Spleen (tissue), 11 donors: ENCODE measurements around the gene FAHD1. TPM values are rescaled to one million over a fixed set of nuclear protein-coding genes. Genes with fewer than 3 reads are reported as not detected.
"Not testable (repeated sequence)": the region's sequence is repeated elsewhere in the genome, so short reads cannot be mapped to it uniquely, and the experiment has no call there.

Experiments used
- DNase-seq: peaks from one replicate; pipeline ENCODE4 v3.0.0-alpha.2; 2020
- H3K27ac ChIP-seq, 8 donors: fragments of 200-600 bp; sonication (generic) in 7 of 8; 1 replicate in 4 of 8; 2 replicates in 4 of 8; pipeline versions ENCODE4 v1.5.0 to v1.8.0; 2016 to 2021; ENCODE audit warnings: inconsistent platforms in 4 of 8, mild to moderate bottlenecking in 4 of 8, moderate library complexity in 1 of 8
- H3K27me3 ChIP-seq, 7 donors: fragments of 200-600 bp; sonication (generic) in 6 of 7; replicated peaks in 1 of 7; 1 replicate in 4 of 7; 2 replicates in 3 of 7; pipeline versions ENCODE4 v1.5.0 to v1.8.0; 2016 to 2021; ENCODE audit warnings: inconsistent platforms in 3 of 7, mild to moderate bottlenecking in 1 of 7
- H3K36me3 ChIP-seq, 6 donors: fragments of 200-600 bp; sonication (generic) in 5 of 6; 1 replicate in 4 of 6; 2 replicates in 2 of 6; pipeline versions ENCODE4 v1.5.0 to v1.8.0; 2016 to 2021; ENCODE audit warnings: inconsistent platforms in 2 of 6
- H3K4me1 ChIP-seq, 6 donors: fragments of 200-600 bp; sonication (generic) in 5 of 6; 1 replicate in 3 of 6; 2 replicates in 3 of 6; pipeline versions ENCODE4 v1.5.0 to v1.8.0; 2016 to 2021; ENCODE audit warnings: inconsistent platforms in 3 of 6
- H3K4me3 ChIP-seq, 8 donors: fragments of 200-600 bp; sonication (generic) in 7 of 8; 1 replicate in 4 of 8; 2 replicates in 4 of 8; pipeline versions ENCODE4 v1.5.0 to v1.8.0; 2016 to 2021; ENCODE audit warnings: inconsistent platforms in 4 of 8, mild to moderate bottlenecking in 4 of 8, moderate library complexity in 2 of 8
- H3K9me3 ChIP-seq, 8 donors: fragments of 200-600 bp; sonication (generic) in 7 of 8; 1 replicate in 4 of 8; 2 replicates in 4 of 8; pipeline versions ENCODE4 v1.5.0 to v1.8.0; 2016 to 2021; ENCODE audit warnings: inconsistent platforms in 4 of 8
- POLR2A ChIP-seq, 3 donors: fragments of 450-650 bp; IDR thresholded peaks; one replicate each; pipeline ENCODE4 v1.5.1; 2017; ENCODE audit warnings: antibody characterized with exemption in 3 of 3, mild to moderate bottlenecking in 1 of 3
- POLR2AphosphoS5 ChIP-seq, 3 donors: sonication (generic); formaldehyde crosslinking; IDR thresholded peaks; one replicate each; pipeline ENCODE4 v1.5.1; 2017; ENCODE audit warnings: antibody characterized with exemption in 3 of 3
- WGBS, 5 donors: extraction: QIAGEN DNeasy Blood & Tissue Kit in 3 of 5; methylation state at CpG; one replicate each; pipeline versions ENCODE4 v1.1.5 to v1.1.7; 2013 to 2018; 5-methylcytosine and 5-hydroxymethylcytosine counted together
- intact Hi-C: fragments of 100-400 bp; cut with DNase I; formaldehyde crosslinking; loops from one replicate; pipeline ENCODE4 v1.15.0; 2023; ENCODE audit warnings: low total_unique reads
- polyA plus RNA-seq, 3 donors: library from polyadenylated mRNA; stranded (reverse); fragments of 200-250 nt; gene quantifications; one replicate each; pipeline ENCODE4 v1.2.1, GENCODE V29; 2013
- total RNA-seq, 7 donors: library from RNA; depleted of rRNA in 3 of 7; stranded (reverse); fragments of >200 nt in 3 of 7; fragmentation: NEBNext Ultra II Directional in 4 of 7; extraction: Animal tissue kit (Norgen Biotek cat#: 25700) in 4 of 7; gene quantifications; one replicate each; pipeline versions ENCODE4 v1.1.0 to v1.2.1, GENCODE V29; 2016 to 2021
- TF ChIP-seq, protein P1 (sequence below), 11 experiments: fragments of 200-600 bp in 7 of 11; fragments of 450-650 bp in 4 of 11; sonication (generic) in 4 of 11; IDR thresholded peaks in 8 of 11; conservative IDR thresholded peaks in 3 of 11; 1 replicate in 7 of 11; 2 replicates in 4 of 11; pipeline versions ENCODE4 v1.4.0 to v1.8.0; 2016 to 2021; ENCODE audit warnings: antibody characterized with exemption in 11 of 11, inconsistent platforms in 4 of 11, mild to moderate bottlenecking in 1 of 11
- donor health status: healthy with polysubstance abuse.
- donor health status: DM: no; HTN: no; CAD: no; lungs with moderate emphysema.
- donor health status: DM: no; HTN: no; CAD: no.
- donor health status: Bipolar disorder and iron deficiency.
- donor health status: healthy.
- donor health status: DM: no; HTN: no; CAD: no.
- donor health status: DM: yes; HTN: yes; CAD: no.

Gene FAHD1
- total and polyA plus RNA-seq, 10 donors = 9.5 to 34.9 (median 16.6) TPM

DNA sequence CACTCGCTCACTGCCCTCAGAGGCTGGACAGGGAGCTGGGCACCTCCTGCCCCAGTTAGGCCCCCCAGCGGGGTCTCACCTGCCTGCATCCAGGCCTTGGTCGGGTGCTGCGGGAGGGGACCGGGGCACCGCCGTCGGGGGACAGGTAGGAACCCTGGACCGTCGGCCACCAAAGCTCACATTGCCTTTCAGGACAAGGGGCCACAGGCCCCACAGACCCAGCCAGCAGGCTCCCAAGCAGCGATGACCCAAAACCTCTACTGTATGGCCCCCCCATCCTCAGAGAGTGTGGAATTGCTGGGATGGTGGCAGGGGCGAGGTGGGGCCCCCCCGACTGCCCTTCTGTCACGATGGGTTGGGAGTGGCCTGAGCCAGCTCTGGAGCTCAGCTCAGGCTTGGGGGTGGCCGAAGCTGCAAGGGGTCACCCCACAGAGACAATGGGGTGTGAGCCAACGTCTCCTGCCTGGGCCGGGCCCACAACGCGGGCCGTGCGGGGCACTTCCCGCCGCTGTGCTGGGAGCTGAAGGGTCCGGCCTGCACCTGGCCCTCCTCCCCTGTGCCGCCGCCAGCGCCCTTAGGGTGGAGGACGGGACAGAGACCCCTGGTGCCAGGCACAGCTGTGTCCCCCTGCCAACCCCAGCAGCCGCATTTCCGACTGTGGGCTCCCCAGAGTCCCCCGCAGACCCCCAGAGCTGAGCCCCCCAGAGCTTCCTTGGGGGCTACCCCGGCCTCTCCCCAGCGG lies 34.0 kb upstream of the FAHD1 start:
- no peak overlapping the region for H3K4me3 ChIP-seq
- intact Hi-C loops = no loop called here
- 92 to 97% (median 92%) methylated on average over 6 to 33 of the region's 33 CpGs for WGBS, 5 donors

DNA sequence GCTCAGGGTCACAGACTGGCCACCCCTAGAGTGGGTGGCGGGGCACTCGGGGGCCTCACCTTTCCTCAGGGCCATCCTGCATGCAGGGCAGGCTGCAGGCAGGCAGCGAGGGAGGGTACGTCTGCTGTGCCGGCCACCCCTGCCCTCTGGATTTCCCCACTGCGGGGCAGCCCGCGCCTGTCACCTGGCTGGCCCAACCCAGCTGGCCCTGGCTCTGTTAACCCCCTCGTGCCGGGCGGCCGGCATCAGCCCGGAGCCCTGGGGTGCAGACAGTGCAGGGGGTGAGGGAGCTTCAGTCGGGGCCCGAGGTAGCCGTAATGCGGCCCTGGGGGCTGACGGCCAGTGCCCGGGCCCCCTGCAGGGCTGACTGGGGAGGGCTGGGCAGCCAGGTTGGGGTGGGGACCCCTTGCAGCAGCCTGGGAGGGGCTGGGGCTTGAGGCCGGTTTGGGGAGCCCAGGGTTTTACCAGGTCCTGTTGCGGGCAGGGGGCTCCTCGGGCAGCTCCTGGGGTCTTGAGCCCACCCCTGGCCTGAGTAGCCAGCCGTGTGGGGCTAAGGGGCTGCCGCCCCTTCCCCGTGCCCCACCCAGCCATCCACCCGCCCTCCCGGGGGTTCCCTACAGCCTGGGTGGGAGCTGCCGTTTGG lies 33.3 kb upstream of the FAHD1 start, which contains the start of gene IGFALS:
Gene IGFALS (minus strand): TSS at position 128 of the 643 bp plus-strand sequence. CDS start 53 bp downstream, at position 75.
- TF ChIP-seq, protein P1, sequence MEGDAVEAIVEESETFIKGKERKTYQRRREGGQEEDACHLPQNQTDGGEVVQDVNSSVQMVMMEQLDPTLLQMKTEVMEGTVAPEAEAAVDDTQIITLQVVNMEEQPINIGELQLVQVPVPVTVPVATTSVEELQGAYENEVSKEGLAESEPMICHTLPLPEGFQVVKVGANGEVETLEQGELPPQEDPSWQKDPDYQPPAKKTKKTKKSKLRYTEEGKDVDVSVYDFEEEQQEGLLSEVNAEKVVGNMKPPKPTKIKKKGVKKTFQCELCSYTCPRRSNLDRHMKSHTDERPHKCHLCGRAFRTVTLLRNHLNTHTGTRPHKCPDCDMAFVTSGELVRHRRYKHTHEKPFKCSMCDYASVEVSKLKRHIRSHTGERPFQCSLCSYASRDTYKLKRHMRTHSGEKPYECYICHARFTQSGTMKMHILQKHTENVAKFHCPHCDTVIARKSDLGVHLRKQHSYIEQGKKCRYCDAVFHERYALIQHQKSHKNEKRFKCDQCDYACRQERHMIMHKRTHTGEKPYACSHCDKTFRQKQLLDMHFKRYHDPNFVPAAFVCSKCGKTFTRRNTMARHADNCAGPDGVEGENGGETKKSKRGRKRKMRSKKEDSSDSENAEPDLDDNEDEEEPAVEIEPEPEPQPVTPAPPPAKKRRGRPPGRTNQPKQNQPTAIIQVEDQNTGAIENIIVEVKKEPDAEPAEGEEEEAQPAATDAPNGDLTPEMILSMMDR (IDR thresholded peaks at IDR 0.05 in 8 of 11, conservative IDR thresholded peaks at IDR 0.05 in 3 of 11) = no peak
- peak in 1 of 3 donors; percentile 22 for TF ChIP-seq POLR2AphosphoS5 (IDR thresholded peaks at IDR 0.05)
- 63 to 86% (median 80%) methylated on average over 14 to 28 of the region's 28 CpGs for WGBS, 5 donors
- DNase-seq = no peak
- no peaks in the 10 kb centered on the region for H3K27me3 ChIP-seq
- no peaks in the 10 kb centered on the region for H3K4me1 ChIP-seq
- H3K27ac ChIP-seq = no peak within 1 kb of the TSS
- H3K36me3 ChIP-seq = peaks cover 0 to 42% (median 30%) of the 10 kb centered on the region in 6 donors
- intact Hi-C loops = no loop called here
- peaks cover 0 to 20% (median 17%) of the 10 kb centered on the region in 8 donors for H3K9me3 ChIP-seq
- H3K4me3 ChIP-seq = no peak within 1 kb of the TSS

More for the DNA sequence above, 34.0 kb upstream of the FAHD1 start:
- peaks cover 0 to 49% (median 37%) of the 10 kb centered on the region in 6 donors for H3K36me3 ChIP-seq
- DNase-seq = peak; percentile 71
- H3K27me3 ChIP-seq = no peaks in the 10 kb centered on the region
- TF ChIP-seq POLR2AphosphoS5 (IDR thresholded peaks at IDR 0.05) = no peak
- H3K4me1 ChIP-seq = no peaks in the 10 kb centered on the region
- peaks cover 0 to 13% (median 10%) of the 10 kb centered on the region in 8 donors for H3K9me3 ChIP-seq
- no peak overlapping the region for H3K27ac ChIP-seq

DNA sequence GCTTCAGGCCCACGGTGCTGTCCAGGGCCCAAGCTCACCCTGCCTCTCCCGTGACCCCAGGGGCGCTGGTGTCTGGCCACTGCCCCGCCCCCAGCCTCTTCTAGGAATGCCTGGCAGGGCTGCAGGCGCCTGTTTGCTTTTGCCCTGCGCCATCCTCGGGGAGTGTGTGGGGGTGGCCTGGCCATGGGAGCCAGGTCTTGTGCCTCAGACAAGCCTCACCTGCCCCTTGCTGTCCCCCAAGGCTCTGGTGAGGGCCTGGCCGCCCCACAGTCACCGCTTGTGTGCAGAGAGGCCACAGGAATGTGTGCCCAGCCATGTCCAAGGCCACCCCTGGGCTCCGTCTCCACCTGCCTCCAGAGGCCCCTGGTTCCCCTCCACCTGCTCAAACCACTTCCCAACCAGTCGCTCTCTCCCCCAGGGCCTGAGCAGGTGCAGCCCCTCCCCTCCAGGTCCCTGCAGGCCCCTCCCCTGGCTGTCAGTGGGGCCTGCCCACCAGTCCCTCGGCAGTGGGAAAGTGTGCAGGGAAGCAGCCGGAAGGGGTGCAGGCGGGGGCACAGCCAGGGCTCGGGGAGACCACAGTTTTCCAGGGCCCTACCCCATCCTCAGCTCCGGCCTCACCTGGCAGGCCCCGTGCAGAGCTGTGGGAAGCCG lies 32.7 kb upstream of the FAHD1 start:
- Histone ChIP-seq H3K4me1 (no peaks in the 10 kb centered on the region), H3K9me3 (peaks cover 0 to 27% (median 24%) of the 10 kb centered on the region in 8 donors), H3K4me3 (no peak overlapping the region), H3K27me3 (no peaks in the 10 kb centered on the region), H3K36me3 (peaks cover 0 to 35% (median 25%) of the 10 kb centered on the region in 6 donors), H3K27ac (no peak overlapping the region)
- WGBS, 5 donors = 68 to 83% (median 71%) methylated on average over 16 to 18 of the region's 18 CpGs
- intact Hi-C loops = no loop called here
- TF ChIP-seq POLR2AphosphoS5 (IDR thresholded peaks at IDR 0.05) = no peak
- no peak for TF ChIP-seq POLR2A (IDR thresholded peaks at IDR 0.05)
- TF ChIP-seq, protein P1 (IDR thresholded peaks at IDR 0.05 in 8 of 11, conservative IDR thresholded peaks at IDR 0.05 in 3 of 11) = no peak
- peak; percentile 59 for DNase-seq

DNA sequence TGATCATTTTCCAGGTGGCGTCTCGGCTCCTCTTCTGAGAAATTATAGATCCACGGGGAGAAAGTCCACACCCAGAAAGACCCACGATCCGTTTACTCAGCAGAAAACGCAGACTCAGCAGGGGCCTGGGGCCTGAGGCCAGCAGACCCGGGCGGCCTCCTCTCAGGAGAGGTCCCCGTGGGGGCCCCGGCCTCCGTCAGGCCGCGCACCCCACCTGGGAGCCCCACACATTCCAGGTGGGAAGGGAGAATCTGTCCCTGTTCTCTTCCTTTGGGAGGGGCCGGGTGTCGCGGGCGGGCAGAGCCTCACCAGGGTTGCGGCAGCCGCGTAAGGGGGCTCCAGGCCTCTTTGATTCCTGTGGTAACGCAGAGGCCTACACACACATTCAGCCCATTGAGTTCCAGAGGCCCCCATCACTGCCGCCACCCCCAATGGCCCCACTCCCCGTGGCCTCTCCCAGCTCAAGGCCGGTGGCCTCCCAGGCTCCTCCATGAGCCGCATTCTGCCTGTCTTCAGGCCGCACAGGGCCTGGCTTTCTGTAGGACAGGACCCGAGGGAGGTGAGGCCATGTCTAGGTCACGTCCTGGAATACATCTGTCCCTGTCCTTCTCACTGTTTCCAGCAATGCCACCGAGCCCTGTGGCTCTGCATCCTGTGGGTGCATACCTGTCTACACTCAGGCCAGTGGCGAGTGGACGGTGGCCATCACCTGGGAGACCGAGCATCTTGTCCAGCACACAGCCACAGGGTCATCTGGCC lies 31.9 kb upstream of the FAHD1 start:
- no peaks in the 10 kb centered on the region for H3K4me1 ChIP-seq
- TF ChIP-seq, protein P1 (IDR thresholded peaks at IDR 0.05 in 8 of 11, conservative IDR thresholded peaks at IDR 0.05 in 3 of 11) = no peak
- no peak for TF ChIP-seq POLR2A (IDR thresholded peaks at IDR 0.05)
- peak in 1 of 3 donors; percentile 11 for TF ChIP-seq POLR2AphosphoS5 (IDR thresholded peaks at IDR 0.05)
- WGBS, 5 donors = 85 to 92% (median 88%) methylated on average over 19 to 32 of the region's 32 CpGs
- H3K36me3 ChIP-seq = peaks cover 0 to 28% (median 21%) of the 10 kb centered on the region in 6 donors
- intact Hi-C loops = no loop called here
- peaks cover 0 to 34% (median 28%) of the 10 kb centered on the region in 8 donors for H3K9me3 ChIP-seq
- no peak overlapping the region for H3K27ac ChIP-seq
- no peaks in the 10 kb centered on the region for H3K27me3 ChIP-seq
- H3K4me3 ChIP-seq = no peak overlapping the region
- peak; percentile 52 for DNase-seq

DNA sequence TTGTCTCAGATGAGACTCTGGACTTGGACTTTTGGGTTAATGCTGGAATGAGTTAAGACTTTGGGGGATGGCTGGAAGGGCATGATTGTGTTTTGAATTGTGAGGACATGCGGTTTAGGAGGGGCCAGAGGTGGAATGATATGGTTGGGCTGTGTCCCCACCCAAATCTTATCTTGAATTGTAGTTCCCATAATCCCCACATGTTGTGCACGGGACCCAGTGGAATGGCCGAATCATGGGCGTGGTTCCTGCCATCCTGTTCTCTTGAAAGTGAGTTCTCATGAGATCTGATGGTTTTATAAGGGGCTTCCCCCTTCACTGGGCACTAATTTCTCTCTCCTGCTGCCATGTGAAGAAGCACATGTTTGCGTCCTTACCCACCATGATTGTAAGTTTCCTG lies 27.7 kb upstream of the FAHD1 start:
- H3K27ac ChIP-seq, H3K4me1 ChIP-seq, H3K4me3 ChIP-seq, DNase-seq, H3K27me3 ChIP-seq, intact Hi-C loops, H3K36me3 ChIP-seq: not testable (repeated sequence)
- peaks cover 0 to 34% (median 28%) of the 10 kb centered on the region in 8 donors for H3K9me3 ChIP-seq
- WGBS, 5 donors = 61 to 89% (median 83%) methylated on average over 4 to 5 of the region's 5 CpGs
